Adrenal gland (tissue), 5 donors: Measurements from ENCODE around the gene TIMM29.

Experiments used
- CTCF ChIP-seq, 6 experiments: fragments of 450-650 bp in 4 of 6; fragments of 200-600 bp in 2 of 6; sonication (generic) in 1 of 6; IDR thresholded peaks; 1 replicate in 5 of 6; 2 replicates in 1 of 6; pipeline versions ENCODE4 v1.5.1 to v1.8.0; 2016 to 2021; ENCODE audit warnings: antibody characterized with exemption in 6 of 6, mild to moderate bottlenecking in 2 of 6, moderate library complexity in 1 of 6
- POLR2A ChIP-seq, 2 donors: fragments of 450-650 bp; IDR thresholded peaks; one replicate each; pipeline ENCODE4 v1.6.1; 2017; ENCODE audit warnings: antibody characterized with exemption in 2 of 2, mild to moderate bottlenecking in 2 of 2, moderate library complexity in 1 of 2
- donor health status: DM: no; HTN: no; CAD: no.

- no peak for TF ChIP-seq CTCF (IDR thresholded peaks at IDR 0.05)
- TF ChIP-seq POLR2A (IDR thresholded peaks at IDR 0.05) = no peak
These were observed 31.6 kb upstream of the TIMM29 start for GRCh38 chr19:10896851-10897526.
